PC-3 (cell line): ENCODE data around the gene CRIP3.

Source experiments
- EZH2phosphoT487 ChIP-seq: fragments of 300-600 bp; sonication (generic); IDR thresholded peaks from 2 replicates; pipeline ENCODE4 v1.6.1; 2018; ENCODE audit warnings: mild to moderate bottlenecking, antibody characterized with exemption, low read length, borderline replicate concordance
- TF ChIP-seq, protein P1 (sequence below): fragments of 300-600 bp; sonication (generic); conservative IDR thresholded peaks from 2 replicates; pipeline ENCODE4 v1.5.1; 2017; ENCODE audit warnings: antibody characterized with exemption, low read depth, mild to moderate bottlenecking, low read length

DNA sequence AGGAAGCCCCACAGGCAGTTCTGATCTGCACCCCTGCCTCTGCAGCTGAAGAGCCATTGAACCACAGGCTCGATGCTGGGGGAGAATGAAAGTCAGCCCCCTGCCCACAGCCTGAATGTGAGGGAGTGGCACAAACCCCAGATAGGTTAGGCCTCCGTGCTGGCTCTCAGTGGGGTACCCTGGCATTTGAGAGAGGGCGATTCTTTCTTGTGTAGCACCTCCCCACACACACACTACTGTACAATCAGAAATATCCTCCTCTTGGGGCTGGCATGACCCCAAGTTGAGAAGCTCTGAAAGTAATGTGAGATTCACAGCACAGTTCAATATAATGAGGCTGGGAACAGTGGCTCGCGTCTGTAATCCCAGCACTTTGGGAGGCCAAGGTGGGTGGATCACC, 47.4 kb downstream of the CRIP3 start:
- TF ChIP-seq EZH2phosphoT487 = no peak
- TF ChIP-seq, protein P1, sequence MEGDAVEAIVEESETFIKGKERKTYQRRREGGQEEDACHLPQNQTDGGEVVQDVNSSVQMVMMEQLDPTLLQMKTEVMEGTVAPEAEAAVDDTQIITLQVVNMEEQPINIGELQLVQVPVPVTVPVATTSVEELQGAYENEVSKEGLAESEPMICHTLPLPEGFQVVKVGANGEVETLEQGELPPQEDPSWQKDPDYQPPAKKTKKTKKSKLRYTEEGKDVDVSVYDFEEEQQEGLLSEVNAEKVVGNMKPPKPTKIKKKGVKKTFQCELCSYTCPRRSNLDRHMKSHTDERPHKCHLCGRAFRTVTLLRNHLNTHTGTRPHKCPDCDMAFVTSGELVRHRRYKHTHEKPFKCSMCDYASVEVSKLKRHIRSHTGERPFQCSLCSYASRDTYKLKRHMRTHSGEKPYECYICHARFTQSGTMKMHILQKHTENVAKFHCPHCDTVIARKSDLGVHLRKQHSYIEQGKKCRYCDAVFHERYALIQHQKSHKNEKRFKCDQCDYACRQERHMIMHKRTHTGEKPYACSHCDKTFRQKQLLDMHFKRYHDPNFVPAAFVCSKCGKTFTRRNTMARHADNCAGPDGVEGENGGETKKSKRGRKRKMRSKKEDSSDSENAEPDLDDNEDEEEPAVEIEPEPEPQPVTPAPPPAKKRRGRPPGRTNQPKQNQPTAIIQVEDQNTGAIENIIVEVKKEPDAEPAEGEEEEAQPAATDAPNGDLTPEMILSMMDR = no peak
